ENCODE data around the gene POU1F1.
"Not testable (repeated sequence)": the region's sequence is repeated elsewhere in the genome, so short reads cannot be mapped to it uniquely, and the experiment has no call there.

The POU1F1 gene

GRCh38 chr3:87248831-87249230, 27.6 kb downstream of the POU1F1 start:
- no peak for DNase-seq

- not testable (repeated sequence) for DNase-seq
These were observed 28.2 kb downstream of the POU1F1 start for GRCh38 chr3:87248231-87248630.

DNA sequence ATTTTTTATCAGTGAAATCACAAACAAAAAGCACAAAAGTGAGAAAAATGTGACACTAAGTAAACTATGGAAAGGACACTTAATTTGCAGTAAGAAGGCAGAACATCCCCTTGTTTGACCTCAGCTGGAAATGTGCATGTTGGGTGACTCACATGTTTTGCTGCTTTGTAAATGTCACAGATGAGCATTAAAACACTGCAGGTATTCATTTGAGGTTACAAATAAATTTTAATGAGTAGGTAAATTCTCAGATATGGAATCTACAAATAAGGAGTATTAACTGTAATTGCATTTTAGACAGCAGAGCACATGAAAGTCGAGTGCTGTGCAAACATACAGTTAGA, 29.0 kb downstream of the POU1F1 start:
- no peak for DNase-seq

DNA sequence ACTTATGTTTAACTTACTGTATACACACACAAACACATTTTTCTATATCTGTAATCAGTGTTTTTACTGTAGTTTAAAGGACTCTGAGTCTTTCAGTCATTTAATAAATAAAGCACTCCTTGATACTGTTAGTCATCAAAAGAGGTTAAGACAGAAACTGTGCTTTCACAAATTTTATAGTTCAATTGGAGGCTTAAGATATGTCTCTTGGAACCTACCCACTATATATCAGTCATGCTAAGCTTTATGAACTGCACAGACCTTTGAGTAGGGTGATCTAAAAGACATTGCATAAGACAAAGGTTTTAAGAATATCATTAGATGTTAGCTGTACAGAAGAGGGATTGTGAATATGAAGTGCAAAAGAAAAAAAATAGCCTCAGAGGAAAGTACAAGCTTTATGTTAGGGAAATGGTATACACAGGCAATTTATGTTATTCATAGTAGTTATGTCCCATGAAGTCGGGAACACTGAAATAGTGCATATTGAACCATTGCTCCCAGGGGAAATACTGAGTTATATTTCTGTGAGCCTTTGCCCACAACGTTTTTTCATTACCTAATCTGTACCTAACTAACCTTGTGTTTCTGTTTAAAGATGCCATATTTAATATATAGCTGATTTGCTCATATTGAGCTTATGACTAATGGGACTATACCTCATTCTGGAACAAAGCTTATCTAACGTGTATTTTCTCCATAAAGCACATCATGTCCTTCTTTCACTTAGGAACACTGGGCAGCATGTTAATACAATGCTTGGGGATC, 29.5 kb downstream of the POU1F1 start:
- no peak for DNase-seq

DNA sequence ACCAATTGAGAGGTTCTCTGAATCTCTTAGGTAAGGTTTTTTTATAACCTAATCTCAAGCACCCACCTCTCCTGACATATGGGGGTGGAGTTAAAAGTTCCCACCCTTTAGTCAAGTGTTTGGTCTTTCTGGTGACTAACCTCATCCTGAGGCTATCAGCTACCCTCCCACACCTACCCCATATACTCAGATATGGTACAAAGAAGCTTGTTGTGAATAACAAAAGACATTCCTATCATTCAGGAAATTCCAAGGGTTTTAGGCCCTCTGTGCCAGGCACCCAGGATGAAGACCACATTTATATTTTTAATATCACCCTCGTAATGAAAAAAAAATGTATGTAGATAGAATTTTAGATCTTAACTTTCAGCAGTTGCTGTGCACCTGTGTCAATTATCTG, 40.3 kb downstream of the POU1F1 start:
- DNase-seq, result no peak

DNA sequence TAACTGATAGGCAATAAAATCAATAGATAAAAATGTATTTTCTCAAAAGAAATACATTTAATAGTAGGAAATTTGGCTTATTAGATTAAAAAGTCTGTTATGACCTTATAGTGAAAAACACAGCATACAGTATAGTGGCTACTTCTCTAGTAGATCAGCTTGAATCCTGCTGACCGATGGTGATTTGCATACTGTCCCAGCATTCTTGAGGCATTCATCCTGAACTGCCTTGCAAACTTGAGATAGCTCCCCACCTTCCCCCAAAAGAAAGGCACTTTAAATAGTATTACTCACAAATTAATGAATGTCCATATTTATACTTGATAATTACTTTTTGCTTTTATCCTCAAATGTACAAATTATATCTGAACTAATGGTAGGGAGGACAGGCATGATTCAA, 42.6 kb downstream of the POU1F1 start:
- no peak for DNase-seq

GRCh38 chr3:87229113-87229512, 47.3 kb downstream of the POU1F1 start:
- DNase-seq, result no peak

- no peak for DNase-seq
These were observed 48.1 kb downstream of the POU1F1 start for GRCh38 chr3:87228316-87228715.

DNA sequence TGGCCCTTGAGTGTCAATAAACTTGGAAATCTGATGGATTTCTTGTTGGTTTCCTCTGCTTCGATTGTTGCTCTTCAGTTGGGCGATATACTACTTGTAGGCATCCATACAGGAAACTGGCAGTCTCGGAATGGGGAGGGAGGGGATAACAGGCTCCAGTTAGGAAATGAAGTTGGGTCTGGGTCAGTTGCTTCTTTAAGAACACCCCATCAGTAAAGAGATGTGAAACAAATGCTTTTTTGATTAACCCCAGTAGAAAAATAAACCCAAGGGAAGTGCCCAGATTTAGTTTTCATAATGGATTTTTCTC, 48.6 kb downstream of the POU1F1 start:
- DNase-seq, result no peak

DNA sequence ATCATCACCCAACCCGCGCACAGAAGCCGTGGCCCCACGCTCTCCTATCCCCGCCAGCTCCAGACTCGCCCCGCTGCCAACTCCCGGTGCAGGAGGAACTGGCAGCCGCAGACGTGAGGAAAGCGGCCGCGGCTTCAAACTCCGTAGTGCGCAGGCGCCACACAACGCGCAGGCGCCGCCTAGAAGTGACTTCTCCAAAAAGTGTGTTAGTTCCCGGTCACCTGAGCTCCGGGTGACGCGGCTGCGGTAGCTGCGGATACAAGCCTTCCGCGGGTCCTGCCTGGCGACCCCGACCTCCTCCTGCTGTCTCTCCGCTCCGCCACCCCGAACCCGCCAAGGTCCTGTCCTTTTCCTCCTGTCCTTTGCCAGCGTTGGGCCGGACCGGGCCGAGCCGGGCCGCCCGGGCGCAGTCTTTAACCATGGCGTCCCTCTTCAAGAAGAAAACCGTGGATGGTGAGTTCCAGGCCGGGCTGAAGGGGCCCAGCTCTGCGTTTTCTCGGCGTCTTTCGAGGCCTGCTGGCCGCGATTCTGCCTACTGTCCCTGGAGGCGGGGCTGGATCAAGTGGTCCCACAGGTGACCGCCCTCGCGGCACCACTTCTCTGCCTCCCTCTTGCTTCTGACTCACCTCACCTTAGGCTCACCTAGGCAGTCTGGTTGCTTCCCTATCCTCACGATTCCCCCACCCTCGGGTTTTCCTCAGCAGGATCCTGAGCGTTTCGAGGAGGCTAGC, 49.1 kb downstream of the POU1F1 start, which contains the start of gene CHMP2B:
TSS of gene CHMP2B (plus strand) at position 206 of the 731 bp plus-strand sequence. CDS start at position 420, 214 bp downstream.
- peak; percentile 89 to 92 for DNase-seq

GRCh38 chr3:87225659-87226058, 50.7 kb downstream of the POU1F1 start:
- no peak for DNase-seq

DNA sequence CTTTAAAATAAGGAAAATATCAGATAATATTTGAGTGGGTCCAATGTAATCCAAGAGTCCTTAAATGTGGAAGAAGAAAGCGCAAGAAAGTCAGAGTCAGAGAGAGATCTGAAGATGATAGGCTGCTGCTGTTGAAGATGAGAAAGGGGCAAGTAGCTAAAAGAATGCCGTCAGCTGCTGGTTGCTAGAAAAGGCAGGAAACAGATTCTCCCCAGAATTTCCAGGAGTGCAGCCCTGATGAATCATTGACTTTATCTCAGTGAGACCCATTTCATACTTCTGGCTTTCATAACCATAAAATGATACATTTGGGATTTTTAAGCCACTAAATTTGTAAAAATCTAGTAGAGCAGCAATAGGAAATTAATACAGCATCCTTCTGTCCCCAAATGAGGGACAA, 56.8 kb downstream of the POU1F1 start:
- DNase-seq, result no peak

GRCh38 chr3:87218560-87218959, 57.8 kb downstream of the POU1F1 start:
- DNase-seq, result no peak

Data from Kasumi-1 (cell line).